Ecto neural progenitor cell (in vitro differentiated cells): ENCODE results near the gene COQ7.
A peak's percentile ranks its signal among the peaks of the same experiment; 100 is the strongest.

Experiments
- DNase-seq: peaks from one replicate; pipeline ENCODE4 v3.0.0-alpha.2; 2018; ENCODE audit warnings: low spot score

The COQ7 gene

DNA sequence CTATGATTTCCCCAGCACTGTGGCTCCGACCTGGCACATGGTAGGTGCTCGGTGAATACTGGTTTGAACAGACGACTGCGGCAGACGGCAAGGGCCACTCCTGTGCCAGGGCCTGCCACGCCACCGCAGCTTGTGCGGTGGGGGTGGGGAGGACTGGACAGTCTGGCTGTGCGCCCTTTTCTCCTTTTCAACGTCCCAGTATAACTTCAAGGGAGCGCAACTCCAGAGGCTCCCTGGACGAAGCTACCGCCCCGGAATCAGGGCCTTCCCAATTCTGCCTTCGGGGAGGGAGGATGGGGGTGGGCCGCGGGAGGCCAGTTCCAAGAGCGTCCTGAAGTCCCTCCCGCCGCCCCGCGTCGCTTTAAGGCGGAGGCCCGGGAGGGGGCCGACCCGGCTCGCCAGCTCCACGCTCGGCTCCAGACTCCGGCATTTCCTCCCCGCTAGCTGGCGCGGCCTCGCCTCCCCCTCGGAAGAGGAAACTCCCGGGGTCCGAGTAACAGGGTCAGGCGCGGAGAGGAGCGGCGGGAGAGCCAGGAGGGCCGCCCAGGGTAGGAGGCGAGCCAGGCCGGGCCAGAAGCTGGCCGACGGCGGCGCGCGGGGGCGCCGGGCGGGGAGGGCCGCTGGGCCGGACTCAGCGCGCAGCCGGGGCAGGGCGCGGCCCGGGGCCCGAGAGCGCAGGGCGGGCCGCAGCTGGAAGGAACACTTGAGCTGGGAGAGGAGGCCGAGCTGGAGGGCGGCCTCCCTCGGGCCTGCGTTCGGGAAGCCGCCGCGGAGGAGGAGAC lies 46.4 kb downstream of the COQ7 start, which contains the start of gene ITPRIPL2:
Gene ITPRIPL2 (plus strand): TSS at position 388 of the 782 bp plus-strand sequence. CDS start 498 bp downstream, outside the sequence.
- DNase-seq = peak; percentile 72

DNA sequence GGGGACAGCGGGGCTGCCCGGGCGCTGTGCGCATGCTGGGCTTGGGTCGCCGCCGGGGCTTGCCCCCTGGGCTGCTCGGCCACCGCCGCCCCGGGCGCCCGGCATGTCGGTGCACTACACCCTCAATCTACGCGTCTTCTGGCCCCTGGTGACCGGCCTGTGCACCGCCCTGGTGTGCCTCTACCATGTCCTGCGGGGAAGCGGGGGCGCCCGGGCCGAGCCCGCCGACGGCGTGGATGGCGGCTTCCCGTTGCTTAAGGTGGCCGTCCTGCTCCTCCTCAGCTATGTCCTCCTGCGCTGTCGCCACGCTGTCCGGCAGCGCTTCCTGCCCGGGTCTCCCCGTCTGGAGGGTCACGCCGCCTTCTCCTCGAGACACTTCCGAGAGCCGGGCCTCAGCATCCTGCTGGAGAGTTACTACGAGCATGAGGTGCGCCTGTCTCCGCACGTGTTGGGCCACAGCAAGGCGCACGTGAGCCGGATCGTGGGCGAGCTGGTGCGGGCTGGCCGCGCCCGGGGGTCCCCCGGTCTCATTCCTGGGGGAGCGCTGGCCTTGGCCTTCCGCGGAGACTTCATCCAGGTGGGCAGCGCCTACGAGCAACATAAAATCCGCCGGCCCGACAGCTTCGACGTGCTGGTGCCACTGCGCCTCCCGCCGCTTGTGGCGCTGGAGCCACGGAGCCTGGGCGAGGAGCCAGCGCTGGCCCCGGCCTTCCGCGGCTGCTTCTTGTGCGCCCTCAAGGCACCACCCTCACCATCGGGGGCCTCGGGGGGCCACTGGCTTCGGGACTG lies 47.1 kb downstream of the COQ7 start:
- peak; percentile 69 for DNase-seq

DNA sequence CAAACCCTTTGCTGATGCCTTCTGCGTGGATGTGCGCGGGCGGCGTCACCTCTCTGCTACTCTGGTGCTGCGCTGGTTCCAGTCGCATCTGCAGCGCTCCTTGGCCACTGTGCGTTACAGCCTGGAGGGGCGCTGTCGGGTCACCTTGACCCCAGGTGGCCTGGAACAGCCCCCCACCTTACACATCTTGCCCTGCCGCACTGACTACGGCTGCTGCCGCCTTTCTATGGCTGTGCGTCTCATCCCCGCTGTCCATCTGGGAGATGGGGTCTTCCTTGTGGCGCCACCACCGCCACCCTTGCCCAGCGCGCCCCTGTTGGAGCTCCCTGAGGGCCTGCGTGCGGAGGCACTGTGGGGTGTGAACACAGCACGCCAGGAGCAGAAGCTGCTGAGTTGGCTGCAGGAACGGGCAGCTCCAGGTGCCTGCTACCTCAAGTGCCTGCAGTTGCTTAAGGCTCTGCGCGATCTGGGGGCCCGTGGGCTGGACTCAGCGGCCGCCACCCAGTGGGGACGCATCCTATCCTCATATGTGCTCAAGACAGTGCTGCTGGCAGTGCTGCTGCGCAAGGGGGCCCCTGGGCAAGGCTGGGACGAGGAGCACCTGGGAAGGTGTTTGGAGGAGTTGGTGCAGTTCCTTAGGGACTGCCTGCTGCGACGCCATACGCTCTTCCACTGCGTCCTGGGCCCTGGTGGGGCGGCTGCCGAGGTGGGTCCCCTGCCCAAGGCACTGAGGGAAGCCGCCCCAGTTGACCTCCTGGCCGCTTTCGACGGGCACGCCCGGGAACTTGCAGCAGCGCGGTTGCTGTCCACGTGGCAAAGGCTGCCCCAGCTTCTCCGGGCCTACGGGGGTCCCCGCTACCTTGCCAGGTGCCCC lies 48.0 kb downstream of the COQ7 start:
- DNase-seq = no peak

DNA sequence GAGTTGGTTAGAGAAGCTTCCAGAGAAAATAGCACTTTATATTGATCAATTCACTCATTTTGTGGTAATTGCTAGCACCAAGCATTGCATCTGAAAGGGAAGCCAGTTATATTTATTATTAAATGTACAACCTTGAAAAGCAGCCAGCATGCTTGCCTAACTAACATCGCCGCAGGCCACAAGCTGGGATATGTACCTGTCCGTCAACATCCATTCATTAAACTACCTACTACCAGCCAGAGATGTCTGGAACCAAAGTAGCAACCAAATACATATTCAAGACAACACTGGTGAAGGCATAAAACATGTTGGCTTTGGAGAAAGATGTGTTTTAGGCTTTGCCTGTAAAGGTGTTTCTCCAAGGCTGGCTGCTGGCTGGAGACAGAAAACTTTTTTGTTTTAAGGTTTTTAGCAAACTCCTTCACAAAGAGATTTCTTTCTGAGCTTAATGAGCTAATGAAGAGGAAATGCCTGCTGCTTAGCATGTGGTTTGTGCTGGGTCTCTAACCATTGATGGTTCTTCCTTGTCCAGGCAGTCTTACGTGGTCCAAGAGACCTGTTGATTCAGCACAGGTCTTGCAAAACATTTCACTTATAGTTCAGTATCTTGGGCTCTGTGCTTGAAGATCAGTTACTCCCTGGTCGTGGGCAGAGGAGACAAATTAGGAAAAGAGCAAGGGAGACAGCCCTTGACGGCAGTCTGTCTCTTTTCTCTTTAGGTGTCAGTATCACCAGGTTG lies 49.5 kb downstream of the COQ7 start:
- DNase-seq = no peak

DNA sequence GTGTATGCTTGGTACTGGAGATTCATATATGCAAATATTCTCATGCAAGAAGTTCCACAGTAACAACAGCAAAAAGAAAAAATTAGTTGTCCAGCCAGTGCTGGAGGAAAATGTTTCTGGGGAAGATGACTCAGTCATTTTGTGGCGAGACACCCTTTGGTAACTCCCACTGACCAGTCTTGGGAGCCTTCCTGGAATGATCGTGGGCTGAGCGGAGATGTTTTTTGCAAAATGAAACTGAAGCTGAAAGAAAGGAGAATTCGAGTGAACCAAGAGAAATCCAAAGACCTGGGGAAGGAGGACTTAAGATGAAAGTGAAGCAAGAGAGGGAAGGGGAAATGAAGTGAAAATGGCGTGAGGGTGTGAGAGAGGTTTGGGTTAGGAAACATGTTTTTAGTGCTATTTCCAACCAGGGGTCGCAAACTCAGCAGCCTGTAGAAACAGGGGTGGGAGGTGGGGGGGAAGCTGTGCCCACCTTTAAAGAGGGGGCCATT lies 51.6 kb downstream of the COQ7 start:
- no peak for DNase-seq

DNA sequence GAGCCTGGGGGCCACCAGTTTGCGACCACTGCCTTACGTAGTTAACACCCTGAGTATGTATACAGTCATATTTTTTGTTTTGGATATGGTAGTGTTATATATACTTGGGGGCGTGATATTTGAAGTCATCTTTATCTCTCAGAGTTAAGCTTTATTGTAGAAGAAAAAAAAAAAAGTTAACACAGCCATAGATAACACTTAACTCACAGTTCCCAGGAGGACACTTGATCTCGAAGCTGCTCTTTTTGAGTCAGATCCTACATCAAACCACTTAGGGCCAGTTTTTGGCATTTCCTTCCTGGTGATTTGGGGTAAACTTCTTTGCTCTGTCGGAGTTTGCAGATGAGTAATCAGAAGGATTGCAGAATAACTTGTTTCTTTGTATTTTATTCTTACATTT lies 52.1 kb downstream of the COQ7 start:
- DNase-seq = no peak

DNA sequence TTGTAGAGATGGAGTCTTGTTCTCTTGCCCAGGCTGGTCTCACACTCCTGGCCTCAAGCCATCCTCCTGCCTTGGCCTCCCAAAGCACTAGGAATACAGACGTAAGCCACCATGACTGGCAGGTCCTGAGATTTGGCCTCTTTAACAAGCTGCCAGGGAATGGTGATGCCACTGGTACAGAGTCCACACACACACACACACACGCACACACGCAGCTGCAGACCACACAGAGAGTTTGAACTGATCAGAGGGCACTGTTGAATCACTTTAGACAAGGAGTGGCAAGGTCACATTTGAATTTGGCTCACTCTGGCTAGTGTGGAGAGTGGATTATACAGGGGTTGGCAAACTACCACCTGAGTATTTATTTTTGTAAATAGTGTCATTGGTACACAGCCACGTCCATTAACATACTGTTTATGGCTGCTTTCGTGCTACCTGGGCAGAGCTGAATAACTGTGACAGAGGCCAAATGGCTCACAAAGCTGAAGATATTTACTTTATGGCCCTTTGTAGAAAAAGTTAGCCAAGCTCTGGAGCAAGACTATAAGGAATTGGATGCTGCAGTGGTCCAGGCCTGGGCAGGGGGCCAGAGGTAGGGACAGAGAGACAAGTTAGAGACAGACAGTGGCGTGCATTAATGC lies 56.2 kb downstream of the COQ7 start:
- no peak for DNase-seq

DNA sequence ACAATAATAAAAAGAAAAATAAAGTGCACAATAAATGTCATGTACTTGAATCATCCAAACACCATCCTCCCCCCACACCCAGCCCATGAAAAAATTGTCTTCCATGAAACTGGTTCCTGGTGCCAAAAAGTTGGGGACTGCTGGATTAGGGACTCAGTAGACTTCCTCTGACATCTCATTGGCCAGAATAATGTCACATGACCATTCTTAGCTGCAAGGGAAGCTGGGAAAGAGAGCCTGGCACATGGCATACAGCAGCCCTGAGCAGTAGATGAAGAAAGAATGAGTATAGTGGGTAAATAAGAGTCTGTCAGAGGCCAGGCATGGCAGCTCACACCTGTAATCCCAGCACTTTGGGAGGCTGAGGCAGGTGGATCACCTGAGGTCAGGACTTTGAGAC lies 58.9 kb downstream of the COQ7 start:
- DNase-seq = no peak

DNA sequence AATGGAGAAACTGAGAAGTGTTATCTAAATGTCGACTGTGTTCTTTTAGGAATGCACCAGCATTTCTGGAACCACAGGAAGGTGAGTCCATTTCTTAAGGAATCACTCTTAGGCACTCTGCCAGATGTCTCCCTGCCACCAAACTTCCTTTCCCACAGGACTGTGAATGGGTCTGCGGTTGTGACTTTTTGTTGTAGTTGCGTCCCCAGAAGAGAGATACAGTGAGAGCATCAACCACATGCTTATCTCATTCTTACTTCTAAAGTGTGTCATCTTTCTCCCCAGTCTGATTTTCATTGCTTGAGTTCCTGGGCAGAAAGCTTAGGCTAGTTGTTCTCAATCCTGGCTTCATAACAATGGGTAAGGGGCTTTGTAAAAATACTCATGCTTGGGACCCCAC lies 59.8 kb downstream of the COQ7 start:
- DNase-seq = no peak

DNA sequence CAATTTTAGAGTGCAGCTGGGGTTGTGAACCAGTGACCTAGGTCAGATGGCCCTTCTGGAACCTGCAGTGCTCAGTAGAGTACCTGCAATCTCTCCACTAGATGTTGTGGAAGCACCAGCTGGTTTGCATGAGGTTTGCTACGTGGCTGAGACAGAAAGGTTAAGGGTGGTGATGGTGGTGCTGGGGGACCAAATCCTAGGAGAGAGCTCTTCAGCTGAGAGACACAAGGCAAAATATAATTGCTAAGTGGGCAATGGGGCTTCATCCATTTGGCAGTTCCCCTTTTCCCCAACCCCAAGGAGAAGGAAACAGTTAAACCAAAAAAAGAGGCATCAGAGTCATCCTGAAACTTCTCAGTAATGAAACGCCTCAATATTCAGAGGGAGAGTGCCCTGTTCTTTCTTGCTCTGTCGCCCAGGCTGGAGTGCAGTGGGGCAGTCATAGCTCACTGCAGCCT lies 60.3 kb downstream of the COQ7 start:
- no peak for DNase-seq

DNA sequence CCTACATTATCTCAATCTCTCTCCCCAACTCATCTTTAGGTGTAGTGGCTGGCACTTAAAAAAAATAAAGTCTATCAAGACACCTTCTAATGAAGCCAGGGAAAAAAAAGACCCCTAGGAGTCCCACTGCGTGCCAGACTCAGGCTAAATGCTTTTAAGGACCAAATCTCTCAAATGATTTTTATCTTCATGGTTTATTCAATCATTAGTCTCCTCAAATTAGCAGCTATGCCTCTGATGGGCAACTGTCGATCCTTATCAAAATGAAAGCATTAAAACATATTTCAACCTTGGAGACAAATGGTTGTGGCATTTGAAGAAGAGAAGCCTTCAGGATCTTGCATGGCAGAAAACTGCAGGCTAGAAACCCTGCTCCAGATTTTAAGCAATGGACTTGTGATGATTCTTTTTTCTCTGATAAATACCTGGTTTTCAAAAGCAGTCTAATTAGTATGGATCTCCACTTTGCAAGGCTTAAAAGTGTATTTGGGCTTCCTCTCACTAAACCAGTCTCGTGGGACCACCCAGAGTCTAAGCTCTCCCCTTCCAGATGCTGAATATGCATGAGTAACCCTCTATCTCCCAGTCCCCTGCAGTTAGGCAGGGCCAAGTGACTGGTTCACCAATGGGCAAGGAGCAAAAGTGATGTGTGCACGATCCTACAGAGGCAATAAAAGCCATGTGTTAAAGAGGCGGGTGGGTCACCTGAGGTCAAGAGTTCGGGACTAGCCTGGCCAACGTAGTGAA lies 61.2 kb downstream of the COQ7 start:
- no peak for DNase-seq
